Heart left ventricle (tissue), 13 donors: Measurements from ENCODE around the gene DYNC1I1.

Source experiments
- POLR2A ChIP-seq, 2 donors: fragments of 450-650 bp; IDR thresholded peaks; one replicate each; pipeline ENCODE4 v1.6.1; 2017; ENCODE audit warnings: antibody characterized with exemption in 2 of 2, mild to moderate bottlenecking in 2 of 2, moderate library complexity in 2 of 2
- TF ChIP-seq, protein P1 (sequence below), 12 donors: fragments of 200-600 bp; sonication (generic) in 4 of 12; IDR thresholded peaks; one replicate each; pipeline versions ENCODE4 v1.5.0 to v1.8.0; 2018 to 2022; ENCODE audit warnings: antibody characterized with exemption in 12 of 12, mild to moderate bottlenecking in 5 of 12
- donor health status: ischemic (EF 13 %, LVEDD 7.1; RV severe dilation, severe dysfunction).
- donor health status: DM: no; HTN: yes; CAD: no.
- donor health status: DM: no; HTN: no; CAD: no.
- donor health status: ischemic (EF 25% LVEDD 6.9; RV normal size, moderate dysfunction).
- donor health status: ischemic (EF 25% LVEDD 5.7; RV mildly dilated, moderate dysfunction).
- donor health status: ischemic (EF 35%, LVEDD 5.7; RV mildly dilated, moderate dysfunction).
- donor health status: nonischemic (EF 11% LVEDD 7.7; RV severe dilation, severe dysfunction).
- donor health status: DM: yes; HTN: yes; CAD: no.
- donor health status: PGD.
- donor health status: ischemic (EF 29% LVEDD 5.4; RV normal size, mild dysfunction).
- donor health status: nonischemic (EF 23%, LVEDD 6.1; RV moderate dilation, normal function).

DNA sequence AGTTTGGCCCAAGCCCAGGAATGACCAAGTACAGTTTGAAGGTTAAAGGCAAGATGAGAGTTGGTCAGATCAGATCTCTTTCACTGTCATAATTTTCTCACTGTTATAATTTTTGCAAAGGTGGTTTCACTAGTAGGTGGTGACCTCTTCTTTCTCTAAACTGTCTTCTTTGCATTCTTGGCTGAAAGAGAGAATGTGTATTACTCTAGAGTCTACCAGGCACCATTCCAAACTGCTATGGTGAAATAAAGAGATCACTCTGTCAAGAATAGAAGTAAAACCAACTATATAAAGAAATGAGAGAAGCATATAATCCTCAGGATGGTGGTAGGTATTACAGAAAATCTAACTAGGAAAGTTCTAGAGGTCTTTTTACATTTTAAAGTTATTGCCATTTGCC, 72.7 kb downstream of the DYNC1I1 start:
- TF ChIP-seq POLR2A (IDR thresholded peaks at IDR 0.05) = no peak
- TF ChIP-seq, protein P1, sequence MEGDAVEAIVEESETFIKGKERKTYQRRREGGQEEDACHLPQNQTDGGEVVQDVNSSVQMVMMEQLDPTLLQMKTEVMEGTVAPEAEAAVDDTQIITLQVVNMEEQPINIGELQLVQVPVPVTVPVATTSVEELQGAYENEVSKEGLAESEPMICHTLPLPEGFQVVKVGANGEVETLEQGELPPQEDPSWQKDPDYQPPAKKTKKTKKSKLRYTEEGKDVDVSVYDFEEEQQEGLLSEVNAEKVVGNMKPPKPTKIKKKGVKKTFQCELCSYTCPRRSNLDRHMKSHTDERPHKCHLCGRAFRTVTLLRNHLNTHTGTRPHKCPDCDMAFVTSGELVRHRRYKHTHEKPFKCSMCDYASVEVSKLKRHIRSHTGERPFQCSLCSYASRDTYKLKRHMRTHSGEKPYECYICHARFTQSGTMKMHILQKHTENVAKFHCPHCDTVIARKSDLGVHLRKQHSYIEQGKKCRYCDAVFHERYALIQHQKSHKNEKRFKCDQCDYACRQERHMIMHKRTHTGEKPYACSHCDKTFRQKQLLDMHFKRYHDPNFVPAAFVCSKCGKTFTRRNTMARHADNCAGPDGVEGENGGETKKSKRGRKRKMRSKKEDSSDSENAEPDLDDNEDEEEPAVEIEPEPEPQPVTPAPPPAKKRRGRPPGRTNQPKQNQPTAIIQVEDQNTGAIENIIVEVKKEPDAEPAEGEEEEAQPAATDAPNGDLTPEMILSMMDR (IDR thresholded peaks at IDR 0.05) = no peak
